ENCODE data around the gene PMM1.

PMM1 gene

DNA sequence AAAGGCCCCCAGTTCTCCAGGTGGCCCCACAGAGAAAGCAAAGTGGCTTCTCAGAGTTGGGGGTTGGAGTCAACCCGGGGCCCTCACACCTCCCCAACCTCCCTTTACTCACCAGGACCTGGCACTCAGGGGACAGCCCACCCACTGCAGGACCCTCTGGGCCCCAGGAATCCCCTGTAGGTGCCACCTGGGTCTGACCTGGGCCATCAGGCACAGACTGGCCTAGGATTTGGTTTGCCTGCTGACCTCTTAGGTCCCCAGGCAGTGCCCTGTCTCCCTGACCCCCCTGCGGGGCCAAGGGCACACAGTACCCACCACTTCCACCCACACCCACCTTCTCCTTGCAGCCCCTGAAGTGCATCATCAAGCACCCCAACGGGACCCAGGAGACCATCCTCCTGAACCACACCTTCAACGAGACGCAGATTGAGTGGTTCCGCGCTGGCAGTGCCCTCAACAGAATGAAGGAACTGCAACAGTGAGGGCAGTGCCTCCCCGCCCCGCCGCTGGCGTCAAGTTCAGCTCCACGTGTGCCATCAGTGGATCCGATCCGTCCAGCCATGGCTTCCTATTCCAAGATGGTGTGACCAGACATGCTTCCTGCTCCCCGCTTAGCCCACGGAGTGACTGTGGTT lies 61.4 kb downstream of the PMM1 start:
- no peak for TF ChIP-seq CTCF (IDR thresholded peaks at IDR 0.05; ENCODE audit: low read depth, low read length, missing control alignments)
- DNase-seq (ENCODE audit: low read depth): no peak
- in situ Hi-C loops (cut with HindIII; ENCODE audit: low sequenced_read_pairs): no loop called here
- H3K4me3 ChIP-seq (ENCODE audit: low read depth, low read length): no peak overlapping the region
